Endothelial cell of umbilical vein (primary cell): ENCODE measurements around the gene MOB2. TPM values are rescaled to one million over a fixed set of nuclear protein-coding genes. Genes with fewer than 3 reads are reported as not detected.

ENCODE experiments used
- BruUV-seq: library from RNA; stranded (reverse); fragments of 400-500 nt; replicated peaks from 2 replicates; lab custom pipeline; 2021; lab: Mats Ljungman, UMichigan
- CTCF ChIA-PET: fragments of 300-600, 350-600 bp; sonication (Branson Sonifier 250); formaldehyde crosslinking; loops from one replicate; lab custom pipeline; 2021; ENCODE audit warnings: antibody characterized with exemption, inconsistent platforms; lab: Charles Lee
- POLR2A ChIA-PET: fragments of 300-600, 350-600 bp; sonication (Branson Sonifier 250); formaldehyde crosslinking; loops from one replicate; lab custom pipeline; 2021; ENCODE audit warnings: antibody characterized with exemption, inconsistent platforms; lab: Charles Lee
- DNase-seq: peaks from one replicate; pipeline ENCODE4 v3.0.0-alpha.2; 2011; ENCODE audit warnings: low read depth, low spot score
- FAIRE-seq: peaks from 2 replicates; lab custom pipeline; 2011; peaks lifted over from hg19 to GRCh38; lab: Jason Lieb, UNC
- H2AFZ ChIP-seq: 2 replicates; pipeline ENCODE4 v1.6.0; 2012; ENCODE audit warnings: low read depth, low read length, control low read depth, inconsistent platforms
- H3K27ac ChIP-seq: 2 replicates; pipeline ENCODE4 v1.5.1; 2011; ENCODE audit warnings: low read depth, mild to moderate bottlenecking, control low read depth, low read length, moderate library complexity; ENCODE audit not compliant: insufficient read depth
- H3K27me3 ChIP-seq, 2 experiments: 2 replicates each; pipeline versions ENCODE4 v1.6.0 to v1.6.1; 2011; ENCODE audit warnings: low read length in 2 of 2, mixed read lengths in 1 of 2; ENCODE audit not compliant: control insufficient read depth in 2 of 2, insufficient read depth in 2 of 2
- H3K36me3 ChIP-seq, 2 experiments: 2 replicates in 1 of 2; 3 replicates in 1 of 2; pipeline ENCODE4 v1.5.1; 2011; ENCODE audit warnings: low read length in 2 of 2, mild to moderate bottlenecking in 1 of 2, moderate library complexity in 1 of 2; ENCODE audit not compliant: control insufficient read depth in 2 of 2, insufficient read depth in 2 of 2; ENCODE audit errors: extremely low read depth in 1 of 2
- H3K4me1 ChIP-seq: 3 replicates; pipeline ENCODE4 v1.5.1; 2011; ENCODE audit warnings: mild to moderate bottlenecking, low read length; ENCODE audit not compliant: control insufficient read depth, insufficient read depth; ENCODE audit errors: extremely low read depth
- H3K4me2 ChIP-seq: 2 replicates; pipeline ENCODE4 v1.6.1; 2011; ENCODE audit warnings: low read length, control low read depth, mixed read lengths; ENCODE audit not compliant: insufficient read depth
- H3K4me3 ChIP-seq, 3 experiments: fragments of 200-600 bp in 1 of 3; sonication (generic), shearing (Covaris generic) in 1 of 3; replicated peaks in 1 of 3; 2 replicates each; pipeline ENCODE4 v1.5.1; 2011 to 2016; ENCODE audit warnings: control low read depth in 3 of 3, low read length in 3 of 3, mild to moderate bottlenecking in 2 of 3, inconsistent platforms in 1 of 3, low read depth in 1 of 3, moderate library complexity in 1 of 3; ENCODE audit not compliant: insufficient read depth in 1 of 3
- H3K79me2 ChIP-seq: 2 replicates; pipeline ENCODE4 v1.6.0; 2012; ENCODE audit warnings: low read length, inconsistent platforms; ENCODE audit not compliant: control insufficient read depth, insufficient read depth
- H3K9ac ChIP-seq: replicated peaks from 2 replicates; pipeline ENCODE3; 2011; ENCODE audit warnings: low read length, control low read depth; ENCODE audit not compliant: insufficient read depth; ENCODE audit errors: extremely low read depth
- H3K9me1 ChIP-seq: replicated peaks from 3 replicates; pipeline ENCODE4 v1.6.0; 2011; ENCODE audit warnings: mild to moderate bottlenecking, low read length; ENCODE audit not compliant: control insufficient read depth, insufficient read depth; ENCODE audit errors: extremely low read depth
- H3K9me3 ChIP-seq: replicated peaks from 2 replicates; pipeline ENCODE4 v1.5.1; 2012; ENCODE audit warnings: low read length, inconsistent platforms; ENCODE audit not compliant: control insufficient read depth, insufficient read depth
- H4K20me1 ChIP-seq: replicated peaks from 2 replicates; pipeline ENCODE3; 2011; ENCODE audit warnings: mild to moderate bottlenecking, low read length; ENCODE audit not compliant: control insufficient read depth, insufficient read depth; ENCODE audit errors: extremely low read depth
- CTCF ChIP-seq, 2 donors: IDR thresholded peaks; 1 replicate in 1 of 2; 2 replicates in 1 of 2; pipeline ENCODE4 v1.5.1; 2011; ENCODE audit warnings: low read length in 2 of 2, mild to moderate bottlenecking in 2 of 2, moderate library complexity in 2 of 2, control low read depth in 1 of 2, inconsistent platforms in 1 of 2, low read depth in 1 of 2; ENCODE audit not compliant: insufficient read depth in 1 of 2; ENCODE audit errors: extremely low read depth in 1 of 2
- EZH2 ChIP-seq: IDR thresholded peaks from 2 replicates; pipeline ENCODE4 v1.6.1; 2012; ENCODE audit warnings: borderline replicate concordance, low read depth, mild to moderate bottlenecking, moderate library complexity, low read length, inconsistent platforms; ENCODE audit not compliant: severe bottlenecking
- FOS ChIP-seq: IDR thresholded peaks from 2 replicates; pipeline ENCODE4 v1.6.1; 2011; ENCODE audit warnings: mild to moderate bottlenecking, low read length, moderate library complexity, borderline replicate concordance; ENCODE audit not compliant: insufficient read depth
- GATA2 ChIP-seq: IDR thresholded peaks from 2 replicates; pipeline ENCODE4 v1.7.0; 2011; ENCODE audit warnings: low read depth, mild to moderate bottlenecking, moderate library complexity, mixed read lengths, low read length; ENCODE audit not compliant: insufficient read length, insufficient read depth
- JUN ChIP-seq: IDR thresholded peaks from 2 replicates; pipeline ENCODE4 v1.6.1; 2011; ENCODE audit warnings: borderline replicate concordance, low read depth; ENCODE audit not compliant: insufficient read length, insufficient read depth
- MAX ChIP-seq: IDR thresholded peaks from 2 replicates; pipeline ENCODE4 v1.6.1; 2011; ENCODE audit not compliant: insufficient read depth, insufficient read length
- MYC ChIP-seq: IDR thresholded peaks from one replicate; pipeline ENCODE4 v1.6.1; 2011; ENCODE audit warnings: mild to moderate bottlenecking, low read depth, low read length
- POLR2A ChIP-seq: IDR thresholded peaks from 2 replicates; pipeline ENCODE4 v1.6.1; 2012; ENCODE audit warnings: low read depth, mild to moderate bottlenecking, control low read depth, low read length
- POLR2AphosphoS5 ChIP-seq: IDR thresholded peaks from 2 replicates; pipeline ENCODE4 v1.6.1; 2012; ENCODE audit warnings: low read depth, mild to moderate bottlenecking, control low read depth, low read length, moderate library complexity; ENCODE audit not compliant: insufficient read depth
- dilution Hi-C: fragments of 300-500 bp; cut with MboI; formaldehyde crosslinking; loops from one replicate; pipeline ENCODE4 v1.15.0; 2019; ENCODE audit warnings: low sequenced_read_pairs; ENCODE audit not compliant: extremely low pct_ligation_motif_present
- intact Hi-C: fragments of 100-400 bp; cut with micrococcal nuclease; formaldehyde crosslinking; loops from one replicate; pipeline ENCODE4 v1.10.0; 2022
- polyA plus RNA-seq, 4 experiments: library from polyadenylated mRNA; depleted of rRNA in 3 of 4; stranded (reverse) in 3 of 4; unstranded in 1 of 4; fragments of >200 nt; gene quantifications; 2 replicates each; pipeline versions ENCODE4 v1.2.1 to v1.2.3, GENCODE V29; 2011 to 2012; ENCODE audit warnings: missing spikeins in 1 of 4
- total RNA-seq: library from RNA; stranded (reverse); gene quantifications from 2 replicates; pipeline ENCODE4 v1.2.3, GENCODE V29; 2021

MOB2 gene
- total and polyA plus RNA-seq, 2 donors (not counting 3 experiments of a cell fraction or from before 2014, with no cell fraction given), result 38.2 to 50.6 TPM

DNA sequence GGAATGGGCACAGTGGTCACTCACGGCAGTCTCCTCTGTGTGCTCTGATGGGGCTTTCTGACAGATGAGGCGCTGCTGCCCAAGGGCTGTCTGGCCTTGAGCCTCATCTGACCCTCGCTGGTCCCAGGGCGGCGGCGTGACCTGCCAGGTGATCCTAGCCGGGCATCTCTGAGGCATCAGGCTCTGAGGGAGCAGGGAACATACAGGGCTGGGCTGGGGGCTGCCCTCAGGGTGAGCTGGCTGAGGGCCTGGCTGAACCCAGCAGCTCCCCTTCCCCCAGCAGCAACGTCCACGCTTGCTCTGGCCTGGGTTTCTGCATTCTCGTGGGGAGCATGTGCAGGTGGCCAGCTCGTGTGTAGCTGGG lies 47.6 kb downstream of the MOB2 start:
- BruUV-seq, result no TSS peak
- no peak overlapping the region for H3K9ac ChIP-seq
- no peaks in the 10 kb centered on the region for H3K9me3 ChIP-seq

More for the DNA sequence above, 47.6 kb downstream of the MOB2 start:
- intact Hi-C loops (no loop called here), dilution Hi-C loops (no loop called here)
- ChIA-PET CTCF (no interaction called here), POLR2A (no interaction called here)
- H4K20me1 ChIP-seq, result no peaks in the 10 kb centered on the region
- no peaks in the 10 kb centered on the region for H3K27me3 ChIP-seq
- no peak overlapping the region for H3K4me3 ChIP-seq
- FAIRE-seq (no peak), DNase-seq (no peak)
- H3K27ac ChIP-seq, result no peak overlapping the region
- no peak overlapping the region for H3K4me2 ChIP-seq
- H3K9me1 ChIP-seq, result no peaks in the 10 kb centered on the region
- no peaks in the 10 kb centered on the region for H3K4me1 ChIP-seq
- H2AFZ ChIP-seq, result no peak overlapping the region
- no peaks in the 10 kb centered on the region for H3K79me2 ChIP-seq
- no peak for TF ChIP-seq FOS
- TF ChIP-seq POLR2A, result no peak
- TF ChIP-seq POLR2AphosphoS5, result no peak
- TF ChIP-seq CTCF (IDR thresholded peaks at IDR 0.05; ENCODE audit: extremely low read depth in 1 of 2, insufficient read depth in 1 of 2, low read depth in 1 of 2, low read length in 2 of 2), result no peak
- TF ChIP-seq EZH2, result no peak
- TF ChIP-seq MAX, result no peak
- TF ChIP-seq GATA2, result no peak
- no peak for TF ChIP-seq MYC
- TF ChIP-seq JUN, result no peak
- no peaks in the 10 kb centered on the region for H3K36me3 ChIP-seq
